DOHH2 (cell line): Measurements from ENCODE around the gene CENPP.

Experiments
- EZH2phosphoT487 ChIP-seq: fragments of 200-600 bp; sonication (generic); IDR thresholded peaks from 2 replicates; pipeline ENCODE4 v1.6.1; 2017; ENCODE audit warnings: borderline replicate concordance, mild to moderate bottlenecking, antibody characterized with exemption, low read length, moderate library complexity, mixed read lengths
- TF ChIP-seq, protein P1 (sequence below): fragments of 200-600 bp; sonication (generic); IDR thresholded peaks from one replicate; pipeline ENCODE4 v1.5.1; 2014; ENCODE audit warnings: antibody characterized with exemption, mild to moderate bottlenecking, low read depth, low read length; ENCODE audit not compliant: poor library complexity, severe bottlenecking

DNA sequence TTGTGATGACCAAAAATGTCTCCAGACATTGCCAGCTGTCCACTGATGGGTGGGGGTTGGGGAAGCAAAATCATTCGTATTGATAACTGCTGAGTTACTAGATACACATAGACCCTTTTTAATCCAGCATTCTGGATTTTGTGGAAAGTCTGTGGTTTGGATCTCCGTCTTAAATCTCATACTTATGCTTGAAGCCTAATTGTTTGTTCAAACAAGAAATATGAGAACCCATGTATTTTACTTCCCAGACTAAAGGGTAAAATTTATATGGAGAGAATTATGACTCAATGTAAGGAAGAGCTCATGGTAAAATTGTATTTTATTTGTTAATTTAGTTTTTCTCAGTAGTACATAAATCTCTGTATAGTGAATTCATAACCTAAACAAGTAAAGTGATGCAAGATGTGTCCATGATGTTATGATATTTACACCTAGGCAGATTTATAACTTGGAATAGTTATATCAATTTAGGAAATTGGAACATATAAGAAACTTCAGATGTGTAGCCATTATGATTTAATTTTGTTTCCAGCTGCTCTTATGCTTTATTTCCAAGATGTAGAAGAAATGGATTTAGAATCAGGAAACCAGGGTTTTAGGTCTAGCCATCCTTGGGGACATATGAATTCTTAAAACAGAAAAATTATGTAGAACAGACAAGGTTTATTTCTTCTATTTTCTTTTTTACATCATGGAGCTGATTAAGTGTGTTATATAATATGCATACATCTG lies 83.2 kb downstream of the CENPP start:
- TF ChIP-seq, protein P1, sequence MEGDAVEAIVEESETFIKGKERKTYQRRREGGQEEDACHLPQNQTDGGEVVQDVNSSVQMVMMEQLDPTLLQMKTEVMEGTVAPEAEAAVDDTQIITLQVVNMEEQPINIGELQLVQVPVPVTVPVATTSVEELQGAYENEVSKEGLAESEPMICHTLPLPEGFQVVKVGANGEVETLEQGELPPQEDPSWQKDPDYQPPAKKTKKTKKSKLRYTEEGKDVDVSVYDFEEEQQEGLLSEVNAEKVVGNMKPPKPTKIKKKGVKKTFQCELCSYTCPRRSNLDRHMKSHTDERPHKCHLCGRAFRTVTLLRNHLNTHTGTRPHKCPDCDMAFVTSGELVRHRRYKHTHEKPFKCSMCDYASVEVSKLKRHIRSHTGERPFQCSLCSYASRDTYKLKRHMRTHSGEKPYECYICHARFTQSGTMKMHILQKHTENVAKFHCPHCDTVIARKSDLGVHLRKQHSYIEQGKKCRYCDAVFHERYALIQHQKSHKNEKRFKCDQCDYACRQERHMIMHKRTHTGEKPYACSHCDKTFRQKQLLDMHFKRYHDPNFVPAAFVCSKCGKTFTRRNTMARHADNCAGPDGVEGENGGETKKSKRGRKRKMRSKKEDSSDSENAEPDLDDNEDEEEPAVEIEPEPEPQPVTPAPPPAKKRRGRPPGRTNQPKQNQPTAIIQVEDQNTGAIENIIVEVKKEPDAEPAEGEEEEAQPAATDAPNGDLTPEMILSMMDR: no peak
- TF ChIP-seq EZH2phosphoT487: no peak
